GM18873 (cell line): ENCODE data around the gene PRM1.
"Not testable (repeated sequence)": the region's sequence is repeated elsewhere in the genome, so short reads cannot be mapped to it uniquely, and the experiment has no call there.

ENCODE experiments used
- ATAC-seq: cut with Tn5 transposase; IDR thresholded peaks from one replicate; pipeline ENCODE4 v1.9.1; 2021; ENCODE audit warnings: mild to moderate bottlenecking, moderate library complexity, moderate number of reproducible peaks; ENCODE audit not compliant: unreplicated experiment, low FRiP score

The PRM1 gene

DNA sequence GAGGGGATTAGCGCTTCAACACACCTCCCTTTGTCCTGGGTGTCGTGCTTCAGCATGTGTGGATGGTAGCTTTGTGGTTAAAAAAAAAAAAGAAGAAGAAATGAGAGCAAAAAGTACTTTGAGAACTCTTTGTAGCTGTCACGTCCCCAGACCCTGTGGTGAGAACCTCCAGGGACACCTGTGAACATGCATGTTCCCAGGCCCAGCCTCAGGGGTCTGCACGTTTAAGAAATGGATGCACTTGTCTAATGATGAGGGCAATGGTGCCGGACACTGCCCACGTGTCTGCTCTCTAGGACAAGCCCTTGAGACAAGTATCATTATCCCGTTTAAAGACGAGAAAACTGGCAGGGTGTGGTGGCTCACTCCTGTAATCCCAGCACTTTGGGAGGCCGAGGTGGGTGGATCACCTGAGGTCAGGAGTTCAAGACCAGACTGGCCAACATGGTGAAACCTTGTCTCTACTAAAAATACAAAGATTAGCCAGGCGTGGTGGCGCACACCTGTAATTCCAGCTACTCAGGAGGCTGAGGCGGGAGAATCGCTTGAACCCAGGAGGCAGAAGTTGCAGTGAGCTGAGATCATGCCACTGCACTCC lies 17.9 kb upstream of the PRM1 start:
- not testable (repeated sequence) for ATAC-seq

- no peak for ATAC-seq
Measured at GRCh38 chr16:11298143-11298900, 17.2 kb upstream of the PRM1 start.

- ATAC-seq: peak; percentile 66
Measured at GRCh38 chr16:11297492-11298142, 16.5 kb upstream of the PRM1 start.

DNA sequence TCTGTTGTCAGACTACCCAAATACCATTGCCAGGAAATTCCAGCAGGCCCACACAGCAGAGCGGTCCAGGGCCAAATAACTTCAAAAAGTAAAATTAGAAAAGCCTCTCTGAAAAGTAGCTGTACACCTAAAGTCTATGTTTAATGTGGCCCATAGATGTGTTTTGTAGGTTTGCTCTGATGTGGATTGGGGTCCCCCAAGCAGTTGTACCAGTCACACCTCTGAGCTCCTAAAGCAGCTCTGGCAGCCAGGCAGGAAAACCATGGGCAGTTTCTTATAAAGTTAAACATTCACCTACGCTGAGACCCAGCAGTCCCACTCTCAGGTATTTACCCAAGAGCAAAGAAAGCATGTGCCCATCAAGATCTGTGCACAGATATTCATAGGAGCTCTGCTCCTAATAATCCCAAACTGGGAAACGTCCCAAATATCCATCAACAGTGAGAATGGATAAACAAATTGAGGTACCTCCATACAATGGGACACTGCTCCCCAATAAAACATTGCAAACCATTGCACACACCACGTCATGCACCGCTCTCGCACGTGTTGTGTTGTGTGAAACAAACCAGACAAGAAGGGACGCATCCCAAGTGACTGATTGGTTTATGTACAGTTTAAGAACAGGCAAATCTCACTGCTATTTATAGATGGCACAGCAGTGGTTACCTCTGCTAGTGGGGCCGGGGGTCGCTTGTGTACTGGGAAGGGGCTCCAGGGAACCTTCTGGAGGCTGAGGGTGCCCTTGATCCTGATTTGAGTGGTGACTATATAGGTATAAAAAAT lies 15.8 kb upstream of the PRM1 start:
- no peak for ATAC-seq

GRCh38 chr16:11296351-11296705 lies 15.2 kb upstream of the PRM1 start:
- no peak for ATAC-seq

- no peak for ATAC-seq
Measured at GRCh38 chr16:11295672-11296071, 14.5 kb upstream of the PRM1 start.

- ATAC-seq: no peak
Measured at GRCh38 chr16:11292076-11292748, 11.1 kb upstream of the PRM1 start.

DNA sequence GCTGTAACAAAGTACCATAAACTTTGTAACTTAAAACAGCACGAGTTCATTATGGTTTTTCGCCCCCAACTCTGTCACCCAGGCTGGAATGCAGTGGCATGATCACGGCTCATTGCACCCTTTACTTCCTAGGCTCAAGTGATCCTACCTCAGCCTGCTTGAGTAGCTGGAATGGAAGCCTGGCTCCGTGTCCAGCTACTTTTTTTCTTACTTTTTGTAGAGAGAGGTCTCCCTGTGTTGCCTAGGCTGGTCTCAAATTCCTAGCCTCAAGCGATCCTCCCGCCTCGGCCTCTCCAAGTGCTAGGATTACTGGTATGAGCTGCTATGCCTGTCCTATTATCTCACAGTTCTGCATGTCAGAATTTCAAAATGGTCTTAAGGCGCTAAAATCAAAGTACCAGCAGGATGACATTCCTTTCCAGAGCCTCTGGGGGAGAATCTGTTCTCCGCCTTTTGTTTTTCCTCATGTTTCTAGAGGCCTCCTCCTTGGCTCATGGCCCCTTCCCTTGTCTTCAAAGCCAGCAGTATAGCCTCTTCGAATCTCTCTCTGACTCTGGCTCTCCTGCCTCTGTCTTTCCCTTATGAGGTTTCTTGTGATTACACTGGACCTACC lies 10.1 kb upstream of the PRM1 start:
- ATAC-seq: no peak

DNA sequence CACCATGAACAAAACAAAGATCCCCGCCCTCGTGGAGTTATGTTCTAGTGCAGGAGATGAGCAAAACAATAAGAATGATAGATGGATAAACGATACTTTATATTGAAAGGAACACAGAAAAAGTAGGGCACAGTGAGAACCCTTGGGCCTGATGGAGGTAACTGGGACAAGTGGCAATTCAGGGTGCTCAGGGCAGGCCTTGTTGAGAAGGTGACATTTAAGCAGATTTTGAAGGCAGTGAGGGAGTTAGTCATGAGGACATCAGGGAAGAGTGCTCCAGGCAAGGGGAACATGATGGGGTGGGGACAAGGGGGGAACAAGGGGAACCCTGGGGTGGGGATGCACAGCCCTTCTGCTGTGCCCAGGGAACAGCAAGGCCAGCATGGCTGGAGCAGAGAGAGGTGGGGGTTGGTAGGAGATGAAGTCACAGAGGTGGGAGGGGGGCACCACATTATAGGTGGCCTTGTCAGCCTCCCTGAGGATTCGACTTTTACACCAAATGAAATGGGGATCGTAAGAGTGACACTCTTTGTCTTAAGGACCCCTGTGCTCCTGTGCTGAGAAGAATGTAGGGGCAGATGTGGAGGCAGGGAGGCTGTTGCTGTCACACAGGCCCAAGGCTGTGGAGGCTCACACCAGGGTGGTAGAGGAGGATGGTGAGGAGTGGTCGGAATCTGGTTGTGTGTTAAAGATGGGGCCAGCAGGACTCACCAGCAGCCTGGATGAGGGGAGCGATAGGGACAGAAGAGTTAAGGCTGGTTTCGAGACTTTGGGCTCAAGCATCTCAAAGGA lies 9.2 kb upstream of the PRM1 start:
- ATAC-seq: no peak

- not testable (repeated sequence) for ATAC-seq
Measured at GRCh38 chr16:11289696-11290095, 8.6 kb upstream of the PRM1 start.

DNA sequence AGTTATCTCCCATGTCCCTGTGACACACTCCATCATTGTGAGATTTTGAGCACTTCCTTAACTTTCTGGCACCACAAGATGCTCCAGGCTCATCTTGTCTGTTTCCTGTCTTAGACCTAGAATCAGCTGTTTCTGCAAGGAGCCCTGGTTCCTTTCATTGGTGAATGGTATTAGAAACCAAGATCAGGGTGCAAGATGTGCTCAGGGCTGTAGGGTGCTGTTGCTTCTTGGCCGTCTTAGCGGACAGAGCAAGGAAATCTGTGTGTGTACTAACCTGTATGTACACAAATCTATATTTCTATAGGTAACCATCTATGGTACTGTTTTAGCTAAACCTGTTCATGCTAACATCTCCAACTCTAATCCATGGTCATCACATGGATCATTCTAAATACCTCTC lies 8.1 kb upstream of the PRM1 start:
- ATAC-seq: no peak

DNA sequence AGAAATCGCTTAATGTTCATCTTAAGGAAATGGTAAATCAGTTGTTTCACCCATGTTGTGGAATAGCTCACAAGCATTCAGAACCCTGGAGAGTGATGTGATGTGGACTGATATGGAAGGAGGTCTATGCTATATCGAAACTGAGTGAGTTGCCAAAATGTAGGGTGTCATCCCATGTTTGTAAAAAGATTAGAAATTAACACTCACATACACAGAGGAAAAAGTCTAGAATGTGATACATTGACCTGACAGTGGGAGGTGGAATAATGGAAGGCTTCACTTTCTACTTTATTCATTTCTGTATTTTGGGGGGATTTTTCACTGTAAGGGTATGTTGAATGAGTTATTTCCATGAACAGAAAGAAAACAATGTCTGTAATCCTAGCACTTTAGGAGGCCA lies 4.7 kb upstream of the PRM1 start:
- no peak for ATAC-seq

DNA sequence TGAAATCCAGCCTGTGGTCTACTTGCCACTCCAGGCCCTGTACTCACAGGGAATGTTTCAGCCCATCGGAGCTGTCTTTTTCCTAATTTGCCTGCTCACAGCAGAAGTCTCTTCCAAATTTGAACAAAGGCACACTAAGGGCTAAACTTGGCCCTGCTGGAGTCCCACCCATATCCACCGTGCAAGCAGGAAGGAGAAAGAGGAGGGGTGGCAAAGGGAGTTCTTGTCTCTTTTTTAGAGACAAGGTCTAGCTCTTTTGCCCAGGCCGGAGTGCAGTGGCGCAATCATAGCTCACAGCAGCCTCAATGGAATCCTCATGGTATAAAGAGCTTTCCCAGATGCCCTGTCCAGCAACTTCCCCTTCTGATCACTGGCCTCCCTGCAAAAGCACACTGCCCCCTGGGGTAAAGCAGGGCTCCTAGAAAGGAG lies 2.7 kb upstream of the PRM1 start:
- no peak for ATAC-seq

- no peak for ATAC-seq
Measured at GRCh38 chr16:11278681-11279628, 2.2 kb downstream of the PRM1 start.

- no peak for ATAC-seq
Measured at GRCh38 chr16:11277607-11278337, 3.4 kb downstream of the PRM1 start.

DNA sequence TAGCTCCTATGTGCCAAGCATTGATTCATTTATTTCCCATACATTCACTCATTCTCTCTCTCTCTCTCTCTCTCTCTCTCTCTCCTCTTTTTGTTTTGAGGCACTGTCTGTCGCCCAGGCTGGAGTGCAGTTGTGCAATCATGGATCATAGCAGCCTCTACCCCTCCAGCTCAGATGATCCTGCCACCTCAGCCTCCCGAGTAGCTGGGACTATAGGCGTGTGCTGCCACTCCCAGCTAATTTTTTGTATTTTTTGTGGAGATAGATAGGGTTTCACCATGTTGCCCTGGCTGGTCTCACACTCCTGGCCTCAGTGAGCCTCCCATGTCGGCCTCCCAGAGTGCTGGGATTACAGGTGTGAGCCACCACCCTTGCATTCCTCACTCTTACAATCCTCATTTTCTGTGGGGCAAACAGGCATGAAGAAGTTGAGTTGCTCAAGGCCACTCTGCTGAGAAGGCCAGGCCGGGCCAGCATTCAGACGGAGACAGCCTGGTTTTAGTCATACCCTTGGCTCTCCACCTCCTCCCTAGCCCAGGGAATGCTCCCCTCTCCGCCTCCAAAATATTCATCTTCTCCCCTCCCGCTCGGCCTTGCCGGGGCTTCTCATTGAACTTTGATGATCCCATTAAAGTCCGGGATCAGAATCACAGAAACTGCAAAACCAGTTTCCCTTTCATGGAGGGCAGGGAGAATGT lies 4.1 kb downstream of the PRM1 start:
- no peak for ATAC-seq
